Measurements from ENCODE around the gene KIF5C. TPM values are rescaled to one million over a fixed set of nuclear protein-coding genes. Genes with fewer than 3 reads are reported as not detected.

The KIF5C gene
- total RNA-seq, 2 experiments from 2014 or later, result 8.1 to 22.2 TPM

GRCh38 chr2:148922062-148922461, 47.0 kb downstream of the KIF5C start:
- Histone ChIP-seq H3K9me2 (ENCODE audit: insufficient read depth, low read length) (no peaks in the 10 kb centered on the region), H3K36me3 (ENCODE audit: insufficient read depth, low read length) (0 out of 2 replicates have a peak, but pooled peaks cover 11% of the 10 kb centered on the region), H3K79me2 (ENCODE audit: insufficient read depth, low read depth, low read length) (no peaks in the 10 kb centered on the region), H3K9me3 (ENCODE audit: low read length) (no peaks in the 10 kb centered on the region; the same call in 1 of the 2 replicates), H2AFZ (ENCODE audit: low read length) (no peak overlapping the region), H3K27ac (ENCODE audit: low read depth, low read length, poor library complexity, severe bottlenecking) (no peak overlapping the region), H3K4me1 (ENCODE audit: insufficient read depth, low read length, poor library complexity, severe bottlenecking) (no peaks in the 10 kb centered on the region), H4K20me1 (ENCODE audit: insufficient read depth, low read length) (no peaks in the 10 kb centered on the region), H3K4me2 (ENCODE audit: low read length) (no peak overlapping the region), H3K4me3 (ENCODE audit: low read depth, low read length, poor library complexity, severe bottlenecking) (no peak overlapping the region)
- CTCF ChIA-PET (ENCODE audit: unreplicated experiment), result no interaction called here
- intact Hi-C loops (cut with micrococcal nuclease; ENCODE audit: unreplicated experiment), result no loop called here
- POLR2A ChIA-PET, result interaction anchor here (1.1 to 1.3 kb wide), 2 partner anchors 31 to 51 kb away, joined by 3 to 5 read pairs; no protein-coding TSS in a partner anchor
- no TSS peak for BruUV-seq (replicated peaks)
- DNase-seq (ENCODE audit: low spot score), result no peak
- TF ChIP-seq CTCF (conservative IDR thresholded peaks at IDR 0.05; ENCODE audit: low read length) (no peak), EZH2phosphoT487 (IDR thresholded peaks at IDR 0.05; ENCODE audit: borderline replicate concordance, low read depth, low read length) (no peak)

- POLR2A ChIA-PET, result interaction anchor here (0.6 to 1.3 kb wide), 4 partner anchors 12 to 63 kb away, joined by 3 to 6 read pairs (median 5); no protein-coding TSS in a partner anchor
- intact Hi-C loops (cut with micrococcal nuclease; ENCODE audit: unreplicated experiment), result no loop called here
- BruUV-seq (replicated peaks), result no TSS peak
- Histone ChIP-seq H2AFZ (ENCODE audit: low read length) (no peak overlapping the region), H3K4me1 (ENCODE audit: insufficient read depth, low read length, poor library complexity, severe bottlenecking) (no peaks in the 10 kb centered on the region), H4K20me1 (ENCODE audit: insufficient read depth, low read length) (no peaks in the 10 kb centered on the region), H3K4me3 (ENCODE audit: low read depth, low read length, poor library complexity, severe bottlenecking) (no peak overlapping the region), H3K36me3 (ENCODE audit: insufficient read depth, low read length) (0 out of 2 replicates have a peak, but pooled peaks cover 11% of the 10 kb centered on the region), H3K9me2 (ENCODE audit: insufficient read depth, low read length) (no peaks in the 10 kb centered on the region), H3K79me2 (ENCODE audit: insufficient read depth, low read depth, low read length) (no peaks in the 10 kb centered on the region), H3K27ac (ENCODE audit: low read depth, low read length, poor library complexity, severe bottlenecking) (no peak overlapping the region), H3K4me2 (ENCODE audit: low read length) (no peak overlapping the region), H3K9me3 (ENCODE audit: low read length) (no peaks in the 10 kb centered on the region; the same call in 1 of the 2 replicates)
- no peak for DNase-seq (ENCODE audit: low spot score)
- no peak for TF ChIP-seq EZH2phosphoT487 (IDR thresholded peaks at IDR 0.05; ENCODE audit: borderline replicate concordance, low read depth, low read length)
- no peak for TF ChIP-seq CTCF (conservative IDR thresholded peaks at IDR 0.05; ENCODE audit: low read length)
- CTCF ChIA-PET (ENCODE audit: unreplicated experiment), result no interaction called here
Measured at GRCh38 chr2:148922776-148923475, 47.9 kb downstream of the KIF5C start.

Measured in OCI-LY7 (cell line).